PC-3 (cell line): Measurements from ENCODE around the gene SORL1-AS1.

Experiments
- CTCF ChIP-seq: fragments of 300-600 bp; sonication (generic); conservative IDR thresholded peaks from 2 replicates; pipeline ENCODE4 v1.5.1; 2017; ENCODE audit warnings: antibody characterized with exemption, low read depth, mild to moderate bottlenecking, low read length
- EZH2 ChIP-seq: fragments of 300-600 bp; sonication (generic); IDR thresholded peaks from one replicate; pipeline ENCODE4 v1.6.1; 2017; ENCODE audit warnings: antibody characterized with exemption, mild to moderate bottlenecking, low read length; ENCODE audit not compliant: unreplicated experiment
- EZH2phosphoT487 ChIP-seq: fragments of 300-600 bp; sonication (generic); IDR thresholded peaks from 2 replicates; pipeline ENCODE4 v1.6.1; 2018; ENCODE audit warnings: mild to moderate bottlenecking, antibody characterized with exemption, low read length, borderline replicate concordance

GRCh38 chr11:121489823-121490222, 37.1 kb upstream of the SORL1-AS1 start:
- TF ChIP-seq CTCF (no peak), EZH2 (no peak), EZH2phosphoT487 (no peak)
